Activated T-helper 2 cell treated with anti-CD3 and anti-CD28 coated beads, Interferon-gamma antibody, Interleukin-2, Interleukin-4, amounts not matched to agents 10 μg/mL and 5 μg/mL and 100 μg/mL, durations not matched to agents 14 hours and 24 hours and 36 hours (primary cell): ENCODE measurements around the gene PRLHR. TPM values are rescaled to one million over a fixed set of nuclear protein-coding genes. Genes with fewer than 3 reads are reported as not detected.

Experiments used
- DNase-seq: peaks from one replicate; pipeline ENCODE4 v3.0.0; 2021; ENCODE audit warnings: low spot score
- H3K27ac Mint-ChIP-seq: one replicate; pipeline ENCODE4 v1.8.0; 2021; ENCODE audit warnings: mixed read lengths
- H3K27me3 Mint-ChIP-seq: one replicate; pipeline ENCODE4 v1.8.0; 2021; ENCODE audit warnings: low read depth, mixed read lengths
- H3K36me3 Mint-ChIP-seq: one replicate; pipeline ENCODE4 v1.8.0; 2021; ENCODE audit warnings: low read depth, mixed read lengths
- H3K4me1 Mint-ChIP-seq: one replicate; pipeline ENCODE4 v1.8.0; 2021; ENCODE audit warnings: low read depth, mixed read lengths
- H3K4me3 Mint-ChIP-seq: one replicate; pipeline ENCODE4 v1.8.0; 2021; ENCODE audit warnings: low read depth, mild to moderate bottlenecking, moderate library complexity, mixed read lengths
- H3K9me3 Mint-ChIP-seq: one replicate; pipeline ENCODE4 v1.8.0; 2021; ENCODE audit warnings: mixed read lengths
- intact Hi-C: fragments of 100-400 bp; cut with micrococcal nuclease; formaldehyde crosslinking; loops from one replicate; pipeline ENCODE4 v1.15.1; 2023
- total RNA-seq: library from RNA; stranded (reverse); gene quantifications from 2 replicates; pipeline ENCODE4 v1.2.3, GENCODE V29; 2022

The PRLHR gene
- total RNA-seq, 1 donor from 2014 or later = not detected

GRCh38 chr10:118565301-118566075, 30.0 kb downstream of the PRLHR start:
- Mint-ChIP-seq H3K36me3 (no peaks in the 10 kb centered on the region), H3K27ac (no peak overlapping the region), H3K9me3 (no peaks in the 10 kb centered on the region), H3K4me3 (no peak overlapping the region), H3K27me3 (peaks cover 7% of the 10 kb centered on the region), H3K4me1 (peaks cover 3% of the 10 kb centered on the region)
- intact Hi-C loops = no loop called here
- no peak for DNase-seq

GRCh38 chr10:118564652-118565051, 30.8 kb downstream of the PRLHR start:
- intact Hi-C loops = no loop called here
- Mint-ChIP-seq H3K4me1 (peaks cover 3% of the 10 kb centered on the region), H3K4me3 (no peak overlapping the region), H3K27me3 (peaks cover 8% of the 10 kb centered on the region), H3K27ac (no peak overlapping the region), H3K36me3 (no peaks in the 10 kb centered on the region), H3K9me3 (no peaks in the 10 kb centered on the region)
- no peak for DNase-seq

- Mint-ChIP-seq H3K27me3 (peaks cover 8% of the 10 kb centered on the region), H3K27ac (no peak overlapping the region), H3K4me1 (peaks cover 3% of the 10 kb centered on the region), H3K9me3 (no peaks in the 10 kb centered on the region), H3K36me3 (no peaks in the 10 kb centered on the region), H3K4me3 (no peak overlapping the region)
- intact Hi-C loops = no loop called here
- no peak for DNase-seq
Measured at GRCh38 chr10:118564114-118564513, 31.3 kb downstream of the PRLHR start.

- H3K27ac Mint-ChIP-seq = no peak overlapping the region
- DNase-seq = no peak
- peaks cover under 1% of the 10 kb centered on the region for H3K4me1 Mint-ChIP-seq
- H3K9me3 Mint-ChIP-seq = no peaks in the 10 kb centered on the region
- peaks cover 12% of the 10 kb centered on the region for H3K27me3 Mint-ChIP-seq
- intact Hi-C loops = no loop called here
- no peak overlapping the region for H3K4me3 Mint-ChIP-seq
- no peaks in the 10 kb centered on the region for H3K36me3 Mint-ChIP-seq
Measured at GRCh38 chr10:118563373-118563890, 32.0 kb downstream of the PRLHR start.

- Mint-ChIP-seq H3K4me3 (no peak overlapping the region), H3K9me3 (no peaks in the 10 kb centered on the region), H3K27ac (no peak overlapping the region), H3K4me1 (no peaks in the 10 kb centered on the region), H3K36me3 (no peaks in the 10 kb centered on the region), H3K27me3 (peaks cover 13% of the 10 kb centered on the region)
- intact Hi-C loops = no loop called here
- no peak for DNase-seq
Measured at GRCh38 chr10:118562851-118563250, 32.6 kb downstream of the PRLHR start.

- Mint-ChIP-seq H3K36me3 (no peaks in the 10 kb centered on the region), H3K27ac (no peak overlapping the region), H3K4me3 (no peak overlapping the region), H3K4me1 (no peaks in the 10 kb centered on the region), H3K9me3 (no peaks in the 10 kb centered on the region), H3K27me3 (peaks cover 39% of the 10 kb centered on the region)
- DNase-seq = no peak
- intact Hi-C loops = no loop called here
Measured at GRCh38 chr10:118557946-118558345, 37.5 kb downstream of the PRLHR start.

GRCh38 chr10:118551535-118552100, 43.8 kb downstream of the PRLHR start:
- DNase-seq = no peak
- Mint-ChIP-seq H3K27ac (no peak overlapping the region), H3K36me3 (no peaks in the 10 kb centered on the region), H3K27me3 (peaks cover 41% of the 10 kb centered on the region), H3K4me1 (no peaks in the 10 kb centered on the region), H3K9me3 (no peaks in the 10 kb centered on the region), H3K4me3 (no peak overlapping the region)
- intact Hi-C loops = no loop called here

GRCh38 chr10:118547282-118547681, 48.2 kb downstream of the PRLHR start:
- intact Hi-C loops = no loop called here
- no peaks in the 10 kb centered on the region for H3K4me1 Mint-ChIP-seq
- no peak for DNase-seq

GRCh38 chr10:118546479-118546878, 49.0 kb downstream of the PRLHR start:
- peaks cover 26% of the 10 kb centered on the region for H3K27me3 Mint-ChIP-seq
- no peaks in the 10 kb centered on the region for H3K36me3 Mint-ChIP-seq
- H3K9me3 Mint-ChIP-seq = no peaks in the 10 kb centered on the region
- no peak overlapping the region for H3K4me3 Mint-ChIP-seq
- H3K4me1 Mint-ChIP-seq = no peaks in the 10 kb centered on the region
- no peak overlapping the region for H3K27ac Mint-ChIP-seq
- intact Hi-C loops = no loop called here
- no peak for DNase-seq

More at GRCh38 chr10:118547282-118547681, 48.2 kb downstream of the PRLHR start:
- H3K27ac Mint-ChIP-seq = no peak overlapping the region
- no peaks in the 10 kb centered on the region for H3K9me3 Mint-ChIP-seq
- no peaks in the 10 kb centered on the region for H3K36me3 Mint-ChIP-seq
- no peak overlapping the region for H3K4me3 Mint-ChIP-seq
- H3K27me3 Mint-ChIP-seq = peaks cover 33% of the 10 kb centered on the region

GRCh38 chr10:118545381-118545780, 50.1 kb downstream of the PRLHR start:
- intact Hi-C loops = no loop called here
- no peak overlapping the region for H3K4me3 Mint-ChIP-seq
- no peak for DNase-seq
- H3K36me3 Mint-ChIP-seq = no peaks in the 10 kb centered on the region
- H3K9me3 Mint-ChIP-seq = no peaks in the 10 kb centered on the region
- H3K4me1 Mint-ChIP-seq = no peaks in the 10 kb centered on the region
- no peak overlapping the region for H3K27ac Mint-ChIP-seq
- peaks cover 20% of the 10 kb centered on the region for H3K27me3 Mint-ChIP-seq

- no peak for DNase-seq
- H3K4me3 Mint-ChIP-seq = no peak overlapping the region
- H3K4me1 Mint-ChIP-seq = no peaks in the 10 kb centered on the region
- no peak overlapping the region for H3K27ac Mint-ChIP-seq
- no peaks in the 10 kb centered on the region for H3K9me3 Mint-ChIP-seq
- H3K36me3 Mint-ChIP-seq = no peaks in the 10 kb centered on the region
- peaks cover 20% of the 10 kb centered on the region for H3K27me3 Mint-ChIP-seq
- intact Hi-C loops = no loop called here
Measured at GRCh38 chr10:118544401-118544948, 51.0 kb downstream of the PRLHR start.

- peaks cover 24% of the 10 kb centered on the region for H3K27me3 Mint-ChIP-seq
- no peaks in the 10 kb centered on the region for H3K4me1 Mint-ChIP-seq
- no peak overlapping the region for H3K4me3 Mint-ChIP-seq
- no peak overlapping the region for H3K27ac Mint-ChIP-seq
- H3K9me3 Mint-ChIP-seq = no peaks in the 10 kb centered on the region
- H3K36me3 Mint-ChIP-seq = no peaks in the 10 kb centered on the region
- DNase-seq = peak; percentile 29
- intact Hi-C loops = no loop called here
Measured at GRCh38 chr10:118543714-118544400, 51.6 kb downstream of the PRLHR start.

GRCh38 chr10:118542745-118543144, 52.7 kb downstream of the PRLHR start:
- Mint-ChIP-seq H3K27ac (no peak overlapping the region), H3K36me3 (no peaks in the 10 kb centered on the region), H3K4me1 (no peaks in the 10 kb centered on the region), H3K4me3 (no peak overlapping the region), H3K27me3 (peaks cover 28% of the 10 kb centered on the region), H3K9me3 (no peaks in the 10 kb centered on the region)
- intact Hi-C loops = no loop called here
- no peak for DNase-seq
